WTC11 (cell line): ENCODE results near the gene PSMC4. TPM values are rescaled to one million over a fixed set of nuclear protein-coding genes. Genes with fewer than 3 reads are reported as not detected.

Source experiments
- ATAC-seq: fragments of 200-7000 bp; cut with Tn5 transposase; 2 replicates; pipeline ENCODE4 v1.10.0; 2021; ENCODE audit warnings: mild to moderate bottlenecking, moderate library complexity
- CTCF ChIA-PET: fragments of 300-600 bp; sonication (Branson Sonifier 250); formaldehyde crosslinking; loops from one replicate; lab custom pipeline; 2021; ENCODE audit warnings: antibody characterized with exemption; lab: Charles Lee
- POLR2A ChIA-PET: fragments of 350-600 bp; sonication (Branson Sonifier 250); formaldehyde crosslinking; loops from one replicate; lab custom pipeline; 2021; ENCODE audit warnings: antibody characterized with exemption; lab: Charles Lee
- DNase-seq: peaks from one replicate; pipeline ENCODE4 v3.0.0; 2021; ENCODE audit warnings: low spot score
- H3K27ac Mint-ChIP-seq: 2 replicates; pipeline ENCODE4 v1.8.0; 2021; ENCODE audit warnings: mixed read lengths
- H3K27me3 Mint-ChIP-seq: 2 replicates; pipeline ENCODE4 v1.8.0; 2021; ENCODE audit warnings: low read depth, mild to moderate bottlenecking, moderate library complexity, mixed read lengths
- H3K36me3 Mint-ChIP-seq: 2 replicates; pipeline ENCODE4 v1.8.0; 2021; ENCODE audit warnings: mixed read lengths
- H3K4me1 Mint-ChIP-seq: 2 replicates; pipeline ENCODE4 v1.8.0; 2022; ENCODE audit warnings: mixed read lengths
- H3K4me3 Mint-ChIP-seq: 2 replicates; pipeline ENCODE4 v1.8.0; 2021; ENCODE audit warnings: mild to moderate bottlenecking, moderate library complexity, mixed read lengths
- H3K9me3 Mint-ChIP-seq: 2 replicates; pipeline ENCODE4 v1.8.0; 2021; ENCODE audit warnings: mixed read lengths
- ARID4B ChIP-seq: sonication (generic); formaldehyde crosslinking; IDR thresholded peaks from 2 replicates; pipeline ENCODE4 v1.8.0; 2023; ENCODE audit warnings: missing genetic modification reagents, mild to moderate bottlenecking, borderline replicate concordance
- CREB1 ChIP-seq: sonication (generic); formaldehyde crosslinking; IDR thresholded peaks from 2 replicates; pipeline ENCODE4 v1.8.0; 2023; ENCODE audit warnings: mild to moderate bottlenecking, missing genetic modification reagents
- E2F4 ChIP-seq: sonication (generic); formaldehyde crosslinking; IDR thresholded peaks from 2 replicates; pipeline ENCODE4 v1.8.1; 2022; ENCODE audit warnings: low read depth, mild to moderate bottlenecking, moderate library complexity, missing genetic modification reagents, borderline replicate concordance
- ESRRA ChIP-seq: sonication (generic); formaldehyde crosslinking; IDR thresholded peaks from 2 replicates; pipeline ENCODE4 v1.8.1; 2022; ENCODE audit warnings: mild to moderate bottlenecking, missing genetic modification reagents, borderline replicate concordance
- FOXP4 ChIP-seq: sonication (generic); formaldehyde crosslinking; IDR thresholded peaks from 2 replicates; pipeline ENCODE4 v1.8.0; 2022; ENCODE audit warnings: mild to moderate bottlenecking, missing genetic modification reagents
- JAZF1 ChIP-seq: fragments of 250-450 bp; sonication (Bioruptor Pico); IDR thresholded peaks from 2 replicates; pipeline ENCODE4 v1.9.0; 2021; ENCODE audit warnings: moderate library complexity, mild to moderate bottlenecking, inconsistent platforms
- NFYB ChIP-seq: sonication (generic); formaldehyde crosslinking; conservative IDR thresholded peaks from 2 replicates; pipeline ENCODE4 v1.8.0; 2022; ENCODE audit warnings: low read depth, missing genetic modification reagents
- TEAD4 ChIP-seq: sonication (generic); formaldehyde crosslinking; IDR thresholded peaks from 2 replicates; pipeline ENCODE4 v1.8.0; 2022; ENCODE audit warnings: mild to moderate bottlenecking, missing genetic modification reagents
- ZNF317 ChIP-seq: sonication (generic); formaldehyde crosslinking; IDR thresholded peaks from 2 replicates; pipeline ENCODE4 v1.8.1; 2023; ENCODE audit warnings: low read depth, mild to moderate bottlenecking, moderate library complexity, missing genetic modification reagents, borderline replicate concordance
- ZNF425 ChIP-seq: fragments of 250-450 bp; sonication (Bioruptor Pico); conservative IDR thresholded peaks from 2 replicates; pipeline ENCODE4 v1.9.0; 2021; ENCODE audit warnings: mild to moderate bottlenecking
- ZNF512 ChIP-seq: sonication (generic); formaldehyde crosslinking; IDR thresholded peaks from 2 replicates; pipeline ENCODE4 v1.8.1; 2022; ENCODE audit warnings: missing genetic modification reagents, borderline replicate concordance
- total RNA-seq: library from RNA; stranded (reverse); gene quantifications from 3 replicates; pipeline ENCODE4 v1.2.3, GENCODE V29; 2021

The PSMC4 gene
- total RNA-seq, 1 experiment from 2014 or later: 105 TPM

GRCh38 chr19:39924952-39925351, 46.0 kb upstream of the PSMC4 start (continued):
- TF ChIP-seq ARID4B (CRISPR knock-in tag): no peak
- no peak for TF ChIP-seq ESRRA (CRISPR knock-in tag)
- no peak for TF ChIP-seq JAZF1 (CRISPR knock-in tag)
- TF ChIP-seq ZNF425 (CRISPR knock-in tag): no peak
- TF ChIP-seq TEAD4 (CRISPR knock-in tag): no peak
- no peak for TF ChIP-seq NFYB (CRISPR knock-in tag)
- no peak for TF ChIP-seq CREB1 (CRISPR knock-in tag)
- no peak for TF ChIP-seq ZNF317 (CRISPR knock-in tag)

- DNase-seq: no peak
- Mint-ChIP-seq H3K27ac (no peak overlapping the region), H3K4me1 (peaks cover 6% of the 10 kb centered on the region), H3K36me3 (no peaks in the 10 kb centered on the region), H3K9me3 (no peaks in the 10 kb centered on the region), H3K4me3 (no peak overlapping the region), H3K27me3 (no peaks in the 10 kb centered on the region)
- TF ChIP-seq FOXP4 (CRISPR knock-in tag) (no peak), E2F4 (CRISPR knock-in tag) (no peak), ZNF512 (CRISPR knock-in tag) (no peak)
- ChIA-PET CTCF (interaction anchor here (1.4 kb wide), 1 partner anchor 133 kb away, joined by 4 read pairs; no protein-coding TSS in a partner anchor), POLR2A (no interaction called here)
- ATAC-seq: no peak
Measured at GRCh38 chr19:39926170-39926760, 44.7 kb upstream of the PSMC4 start.
